ENCODE results near the gene PHLPP1. TPM values are rescaled to one million over a fixed set of nuclear protein-coding genes. Genes with fewer than 3 reads are reported as not detected.

PHLPP1 gene
- total RNA-seq, 1 experiment from 2014 or later: 6.6 TPM

DNA sequence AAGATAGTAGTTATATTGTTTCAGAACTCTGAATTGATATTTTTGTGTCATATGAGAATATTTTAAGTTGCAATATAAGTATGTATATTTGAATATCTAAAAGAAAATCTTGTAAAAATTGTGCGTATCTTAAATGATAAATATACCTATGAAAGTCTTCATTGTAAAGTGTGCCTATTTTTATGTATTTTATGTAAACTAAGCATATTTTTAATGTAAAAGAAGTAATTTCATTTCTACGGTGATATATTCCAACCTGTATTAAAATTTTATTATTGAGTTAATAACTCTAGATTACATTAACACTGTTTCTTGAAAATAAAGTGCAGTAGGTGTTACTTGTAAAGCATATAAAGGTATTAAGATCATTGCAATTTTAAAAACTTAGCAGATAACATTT lies 233.4 kb downstream of the PHLPP1 start:
- no peak for DNase-seq (ENCODE audit: low spot score)
- in situ Hi-C loops (cut with HindIII; ENCODE audit: low sequenced_read_pairs): no loop called here

DNA sequence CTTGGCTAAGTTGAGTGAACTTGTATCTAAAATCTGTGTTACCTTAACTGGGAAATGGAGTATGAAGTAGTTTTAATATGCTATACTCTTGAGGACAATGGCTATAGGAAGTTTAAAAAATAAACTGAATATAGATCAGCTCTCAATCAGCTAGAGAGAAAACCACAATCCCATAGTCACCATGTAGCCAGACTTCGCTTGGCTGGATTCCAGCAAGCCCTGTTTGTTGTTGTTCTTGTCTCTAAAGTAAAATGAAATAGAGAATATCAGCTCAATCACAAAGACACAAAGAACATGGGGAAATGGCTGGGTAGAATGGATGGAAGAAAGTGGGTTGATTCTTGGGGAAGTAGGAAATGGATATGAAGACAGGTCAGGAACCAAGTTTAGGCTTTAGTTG lies 234.9 kb downstream of the PHLPP1 start:
- DNase-seq (ENCODE audit: low spot score): no peak
- in situ Hi-C loops (cut with HindIII; ENCODE audit: low sequenced_read_pairs): no loop called here

GRCh38 chr18:62952807-62953206 lies 237.5 kb downstream of the PHLPP1 start:
- DNase-seq (ENCODE audit: low spot score): no peak
- in situ Hi-C loops (cut with HindIII; ENCODE audit: low sequenced_read_pairs): no loop called here

- no peak for DNase-seq (ENCODE audit: low spot score)
- in situ Hi-C loops (cut with HindIII; ENCODE audit: low sequenced_read_pairs): no loop called here
Observed at GRCh38 chr18:62953663-62954062, 238.3 kb downstream of the PHLPP1 start.

DNA sequence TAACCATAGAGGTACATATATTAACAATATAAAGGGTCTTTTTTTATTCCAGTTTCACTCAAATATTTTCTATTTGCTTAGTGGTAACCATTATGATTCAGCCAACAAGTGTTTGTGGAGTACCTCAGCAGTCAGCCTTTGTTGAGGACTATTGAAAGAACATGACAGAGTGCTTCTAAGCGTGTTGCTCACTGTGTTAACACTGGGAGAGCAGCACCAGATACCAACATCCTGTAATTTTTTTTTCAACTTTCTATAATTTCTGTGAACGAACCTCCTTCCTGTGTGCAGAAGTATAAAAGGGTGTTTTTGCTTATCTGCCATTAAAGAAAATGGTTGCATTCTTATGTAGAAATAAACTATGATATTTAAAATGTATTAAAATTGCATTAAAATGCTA lies 239.0 kb downstream of the PHLPP1 start:
- in situ Hi-C loops (cut with HindIII; ENCODE audit: low sequenced_read_pairs): no loop called here
- no peak for DNase-seq (ENCODE audit: low spot score)

GRCh38 chr18:62957885-62958472 lies 242.6 kb downstream of the PHLPP1 start:
- in situ Hi-C loops (cut with HindIII; ENCODE audit: low sequenced_read_pairs): no loop called here
- no peak for DNase-seq (ENCODE audit: low spot score)

- in situ Hi-C loops (cut with HindIII; ENCODE audit: low sequenced_read_pairs): no loop called here
Observed at GRCh38 chr18:62959481-62959880, 244.1 kb downstream of the PHLPP1 start.

GRCh38 chr18:62963507-62963906 lies 248.2 kb downstream of the PHLPP1 start:
- in situ Hi-C loops (cut with HindIII; ENCODE audit: low sequenced_read_pairs): no loop called here
- DNase-seq (ENCODE audit: low spot score): no peak

More at GRCh38 chr18:62959481-62959880, 244.1 kb downstream of the PHLPP1 start:
- no peak for DNase-seq (ENCODE audit: low spot score)

GRCh38 chr18:62964432-62964831 lies 249.1 kb downstream of the PHLPP1 start:
- in situ Hi-C loops (cut with HindIII; ENCODE audit: low sequenced_read_pairs): no loop called here
- DNase-seq (ENCODE audit: low spot score): no peak

GRCh38 chr18:62967089-62967488 lies 251.7 kb downstream of the PHLPP1 start:
- in situ Hi-C loops (cut with HindIII; ENCODE audit: low sequenced_read_pairs): no loop called here
- no peak for DNase-seq (ENCODE audit: low spot score)

DNA sequence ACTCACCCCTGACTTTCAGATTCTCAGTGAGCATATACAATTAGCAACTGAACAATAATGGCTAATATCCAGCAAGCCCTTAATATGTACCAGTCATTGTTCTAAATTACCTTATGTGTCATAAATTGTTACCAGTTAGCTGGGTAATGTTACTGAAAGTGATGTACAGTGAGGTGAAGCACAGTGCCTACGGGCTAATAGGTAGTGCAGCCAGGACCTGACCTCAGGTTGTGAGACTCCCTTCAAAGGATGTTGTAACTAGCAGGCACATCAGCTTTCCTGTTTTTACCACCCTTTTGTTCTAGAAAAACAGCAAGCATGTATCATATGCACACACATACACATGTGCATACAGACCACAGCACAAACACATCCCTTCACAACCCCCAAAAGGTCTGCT lies 258.3 kb downstream of the PHLPP1 start:
- in situ Hi-C loops (cut with HindIII; ENCODE audit: low sequenced_read_pairs): no loop called here
- no peak for DNase-seq (ENCODE audit: low spot score)

DNA sequence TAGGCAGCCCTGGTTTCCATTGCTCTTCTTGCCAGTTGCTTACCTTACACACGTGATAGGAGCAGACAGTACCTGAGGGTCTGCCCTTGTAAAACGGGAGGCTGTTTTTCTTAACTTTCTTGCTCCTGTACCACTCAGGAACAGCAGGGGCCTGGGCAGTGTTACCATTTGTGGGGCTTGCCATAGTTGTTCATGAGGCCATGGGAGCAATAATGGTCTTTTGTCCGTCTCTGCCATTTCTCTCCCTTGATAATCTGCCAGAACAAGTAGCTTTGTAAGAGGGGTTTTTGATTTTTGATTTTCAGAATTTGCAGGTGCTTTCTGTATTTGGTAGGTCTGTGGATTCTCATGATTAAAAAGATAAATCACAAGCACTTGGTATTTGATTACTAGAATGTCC lies 259.0 kb downstream of the PHLPP1 start:
- in situ Hi-C loops (cut with HindIII; ENCODE audit: low sequenced_read_pairs): no loop called here

DNA sequence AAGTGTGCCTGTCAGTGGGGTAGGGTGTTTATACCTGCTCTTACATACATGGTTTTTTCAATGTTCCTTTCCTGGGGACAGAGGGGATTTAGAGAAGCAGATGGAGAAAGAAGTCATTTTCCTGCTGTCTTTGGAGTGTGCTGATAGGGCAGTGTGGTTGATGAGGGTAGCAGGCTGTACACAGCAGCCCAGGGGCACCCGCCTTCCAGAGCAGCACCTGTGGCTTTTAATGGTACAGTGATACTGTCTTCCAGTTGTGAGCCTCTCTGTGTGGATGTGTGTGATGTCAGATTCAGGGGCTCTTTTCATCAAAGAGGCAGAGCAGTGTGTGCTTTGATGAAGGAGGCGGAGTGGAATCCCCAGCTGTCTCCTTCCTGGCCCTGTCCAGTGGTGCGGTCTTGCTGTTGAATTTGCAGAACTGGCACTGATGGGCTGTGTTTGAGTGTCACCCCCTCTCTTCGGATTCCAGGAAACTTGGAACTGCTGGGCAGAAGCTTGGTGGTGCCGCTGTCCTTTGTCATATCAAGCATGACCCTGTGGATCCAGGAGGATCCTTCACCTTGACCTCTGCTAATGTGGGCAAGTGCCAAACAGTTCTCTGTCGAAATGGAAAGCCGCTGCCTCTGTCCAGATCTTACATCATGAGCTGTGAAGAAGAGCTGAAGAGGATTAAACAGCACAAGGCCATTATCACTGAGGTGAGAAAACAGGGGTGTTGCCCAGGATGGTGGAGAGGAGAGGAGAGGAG lies 259.8 kb downstream of the PHLPP1 start:
- in situ Hi-C loops (cut with HindIII; ENCODE audit: low sequenced_read_pairs): no loop called here
- no peak for DNase-seq (ENCODE audit: low spot score)

More for the DNA sequence above, 259.0 kb downstream of the PHLPP1 start:
- DNase-seq (ENCODE audit: low spot score): no peak

- in situ Hi-C loops (cut with HindIII; ENCODE audit: low sequenced_read_pairs): no loop called here
- no peak for DNase-seq (ENCODE audit: low spot score)
Observed at GRCh38 chr18:62975785-62976184, 260.4 kb downstream of the PHLPP1 start.

- no peak for DNase-seq (ENCODE audit: low spot score)
- in situ Hi-C loops (cut with HindIII; ENCODE audit: low sequenced_read_pairs): no loop called here
Observed at GRCh38 chr18:62976227-62976626, 260.9 kb downstream of the PHLPP1 start.

DNA sequence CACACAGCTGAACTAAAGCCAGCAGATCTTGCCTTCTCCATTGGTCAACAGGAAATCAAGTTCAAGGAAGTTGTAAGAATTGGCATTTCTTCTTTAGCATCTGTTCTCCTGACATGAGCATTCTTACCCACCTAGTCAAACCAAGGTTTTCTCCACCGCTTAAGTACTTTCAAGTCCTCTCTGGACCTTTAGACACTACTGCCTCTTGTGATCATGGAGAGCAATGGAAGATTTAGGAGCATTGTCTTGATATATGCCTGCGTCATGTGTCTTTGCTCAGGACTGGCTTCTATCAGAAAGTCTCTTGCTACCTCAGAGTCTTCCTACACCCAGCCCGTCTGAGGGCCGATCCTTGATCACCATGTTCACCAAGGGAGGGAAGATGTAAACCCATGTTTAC lies 262.2 kb downstream of the PHLPP1 start:
- no peak for DNase-seq (ENCODE audit: low spot score)
- in situ Hi-C loops (cut with HindIII; ENCODE audit: low sequenced_read_pairs): no loop called here

- in situ Hi-C loops (cut with HindIII; ENCODE audit: low sequenced_read_pairs): no loop called here
- DNase-seq (ENCODE audit: low spot score): no peak
Observed at GRCh38 chr18:62978251-62979049, 263.1 kb downstream of the PHLPP1 start.

DNA sequence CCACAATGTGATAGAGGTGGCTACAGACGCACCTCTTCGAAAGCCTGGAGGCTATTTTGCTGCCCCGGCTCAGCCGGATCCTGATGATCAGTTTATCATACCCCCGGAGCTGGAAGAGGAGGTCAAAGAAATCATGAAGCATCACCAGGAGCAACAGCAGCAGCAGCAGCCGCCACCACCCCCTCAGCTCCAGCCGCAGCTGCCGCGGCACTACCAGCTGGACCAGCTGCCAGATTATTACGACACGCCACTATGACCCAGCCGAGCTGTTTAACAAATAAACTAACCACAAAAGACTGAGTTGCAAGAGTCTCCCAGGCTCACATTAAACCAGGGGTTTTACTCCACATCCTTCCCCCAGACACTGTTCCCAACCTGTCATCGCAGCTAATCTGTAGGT lies 263.8 kb downstream of the PHLPP1 start:
- no peak for DNase-seq (ENCODE audit: low spot score)
- in situ Hi-C loops (cut with HindIII; ENCODE audit: low sequenced_read_pairs): no loop called here

GRCh38 chr18:62979900-62980299 lies 264.6 kb downstream of the PHLPP1 start:
- in situ Hi-C loops (cut with HindIII; ENCODE audit: low sequenced_read_pairs): no loop called here
- no peak for DNase-seq (ENCODE audit: low spot score)

DNA sequence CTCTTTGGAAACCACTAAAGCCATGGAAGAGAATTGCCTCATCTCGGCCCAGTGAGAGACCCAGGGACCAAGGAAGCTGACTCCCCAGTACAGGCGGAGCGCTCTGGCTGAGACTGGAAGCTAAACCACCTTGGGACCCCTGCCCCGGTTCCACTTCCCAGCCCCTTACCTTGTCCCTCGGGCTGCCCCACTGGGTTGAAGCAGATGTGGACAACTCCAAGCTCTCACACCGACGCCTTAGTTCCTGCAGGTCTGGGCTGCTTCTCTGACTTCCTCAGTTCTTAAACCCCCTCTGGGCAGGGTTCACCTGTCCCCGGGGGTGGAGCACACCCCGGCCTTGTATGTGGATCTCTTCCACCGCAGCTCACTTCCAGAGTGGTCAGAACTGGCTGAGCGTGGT lies 266.2 kb downstream of the PHLPP1 start:
- no peak for DNase-seq (ENCODE audit: low spot score)
- in situ Hi-C loops (cut with HindIII; ENCODE audit: low sequenced_read_pairs): no loop called here

Data from G401 (cell line).